NCI-H2029 treated with DMSO at 0.1 percent for 48 hours (cell line): ENCODE results near the gene SLC35F2.
"Not testable (repeated sequence)": the region's sequence is repeated elsewhere in the genome, so short reads cannot be mapped to it uniquely, and the experiment has no call there.

Experiments
- DNase-seq: peaks from one replicate; lab custom pipeline; 2025; lab: John Stamatoyannopoulos, UW

Gene SLC35F2

DNA sequence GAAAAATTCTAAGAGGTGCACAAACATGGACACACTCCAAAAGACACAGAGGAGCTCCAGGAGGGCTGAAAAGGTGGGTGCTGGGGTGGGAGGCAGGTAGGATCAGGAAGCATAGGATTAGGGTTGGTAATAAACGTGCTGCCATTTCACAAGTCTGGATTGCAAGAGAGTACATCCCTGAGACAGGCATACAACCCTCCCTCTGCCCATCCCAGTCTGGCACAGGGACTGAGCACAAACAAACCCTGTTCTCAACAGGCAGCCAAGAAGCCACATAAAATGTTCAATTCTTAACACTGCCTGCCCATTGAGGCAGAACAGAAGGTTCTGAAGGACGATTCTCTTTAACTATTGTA lies 18.5 kb downstream of the SLC35F2 start:
- no peak for DNase-seq

DNA sequence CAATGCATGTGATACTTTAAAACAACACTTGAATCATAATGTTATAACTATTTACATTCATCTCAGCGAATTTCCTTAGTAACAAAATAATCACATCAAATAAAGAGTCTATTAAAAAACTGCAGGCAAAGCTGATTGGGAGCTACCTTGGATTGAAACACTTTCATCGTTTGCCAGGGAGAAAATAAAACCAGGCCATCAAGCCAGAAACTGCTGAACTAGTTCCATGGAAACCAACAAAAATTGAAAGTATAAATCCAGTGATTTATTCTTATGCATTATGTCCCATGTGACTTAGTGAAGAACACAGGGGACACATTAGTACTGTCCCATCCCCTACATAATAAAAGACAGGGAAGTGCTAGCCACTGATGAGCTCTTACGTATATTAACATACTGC lies 21.7 kb downstream of the SLC35F2 start:
- no peak for DNase-seq

DNA sequence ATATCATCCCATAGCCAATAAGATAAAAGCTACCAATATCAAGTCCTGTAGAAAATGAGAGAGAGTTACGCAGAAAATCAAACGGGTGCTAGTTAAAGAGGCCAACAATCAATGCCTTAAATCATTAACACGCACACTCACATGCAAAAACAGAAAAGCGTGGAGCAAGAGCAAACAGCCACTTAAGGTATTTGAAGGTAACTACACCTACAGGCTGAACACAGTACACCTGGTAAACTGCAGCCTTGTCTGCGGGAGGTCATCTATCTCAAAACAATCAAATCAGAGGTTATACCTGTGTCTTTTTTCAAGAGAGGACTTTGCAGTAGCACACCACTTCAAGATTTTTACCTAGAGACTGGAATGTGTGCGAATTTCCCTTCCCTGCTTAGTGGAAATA lies 23.6 kb downstream of the SLC35F2 start:
- DNase-seq, result no peak

DNA sequence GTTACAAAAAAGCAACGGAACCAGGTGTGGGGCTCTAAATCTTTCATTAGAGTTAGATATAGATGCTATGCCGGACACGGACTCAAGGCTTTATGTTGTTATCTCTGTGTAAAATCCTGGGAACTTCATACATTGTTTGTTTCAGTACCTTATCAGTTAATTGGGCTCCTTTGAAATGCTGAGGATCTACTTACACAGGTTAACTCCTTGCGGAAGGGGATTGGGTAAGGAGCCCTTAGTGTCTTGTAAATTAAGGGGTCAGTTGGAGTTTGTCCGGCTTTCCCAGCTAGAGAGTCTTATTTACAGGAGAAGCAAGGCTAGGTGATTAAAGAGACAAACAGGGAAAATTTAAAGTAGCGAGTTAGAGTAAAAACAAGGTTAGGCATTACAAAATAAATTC lies 24.7 kb downstream of the SLC35F2 start:
- DNase-seq, result not testable (repeated sequence)

DNA sequence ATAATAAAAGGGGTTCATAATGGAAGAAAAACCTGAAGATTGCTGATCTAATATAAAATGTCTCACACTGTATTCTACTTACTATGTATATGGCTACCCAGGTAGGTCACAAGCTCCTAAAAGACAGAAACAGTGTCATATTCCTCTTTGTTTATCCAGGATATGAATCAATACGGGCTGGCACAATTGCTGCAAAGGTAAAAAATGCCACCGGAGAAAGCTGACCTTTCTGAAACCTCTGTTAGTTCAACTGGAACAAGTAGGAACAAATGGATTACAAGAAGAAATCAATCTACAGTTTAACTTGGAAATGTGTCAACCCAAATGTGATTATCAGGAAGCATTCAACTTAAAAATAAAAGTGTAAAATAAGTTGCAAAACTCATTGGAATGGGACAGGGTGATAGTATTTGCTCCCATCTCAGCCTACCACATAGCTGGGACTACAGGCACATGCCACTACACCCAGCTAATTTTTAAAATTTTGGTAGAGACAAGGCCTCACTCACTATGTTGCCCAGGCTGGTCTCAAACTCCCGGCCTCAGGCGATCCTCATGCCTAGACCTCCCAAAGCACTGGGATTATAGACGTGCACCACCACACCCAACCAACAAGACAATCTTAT lies 27.6 kb downstream of the SLC35F2 start:
- no peak for DNase-seq

DNA sequence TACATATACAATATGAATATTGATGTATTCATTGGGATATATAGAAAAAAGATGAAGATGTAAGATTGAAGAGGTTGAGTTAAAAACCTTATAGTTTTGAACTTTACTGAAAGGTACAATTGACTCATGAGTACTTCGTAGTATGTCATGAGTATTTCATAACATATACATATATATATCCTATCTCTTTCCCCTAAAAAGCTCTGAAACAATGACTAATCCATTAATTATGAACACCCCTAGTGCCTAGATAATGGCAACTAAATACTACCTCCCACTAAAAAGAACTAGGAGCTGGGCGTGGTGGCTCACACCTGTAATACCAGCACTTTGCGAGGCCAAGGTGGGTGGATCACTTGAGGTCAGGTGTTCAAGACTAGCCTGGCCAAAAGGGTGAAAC lies 31.5 kb downstream of the SLC35F2 start:
- DNase-seq, result no peak

DNA sequence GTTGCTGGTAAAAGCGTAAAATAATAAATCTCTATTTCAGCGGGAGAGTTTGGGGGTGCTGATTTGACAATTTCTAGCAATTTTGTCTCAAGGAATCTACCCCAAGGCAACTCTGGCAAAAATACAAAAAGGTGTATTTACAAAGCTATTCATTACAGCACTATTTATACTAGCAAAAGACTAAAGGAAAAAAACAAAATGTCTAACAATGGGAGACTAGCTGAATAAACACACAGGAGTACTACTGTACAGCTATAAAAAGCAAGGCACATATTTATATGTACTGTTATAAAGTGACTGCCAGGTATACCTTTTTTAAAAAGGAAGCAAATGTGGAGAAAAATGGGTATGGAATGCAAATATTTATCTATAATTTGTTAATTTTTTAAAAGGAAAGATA lies 32.7 kb downstream of the SLC35F2 start:
- DNase-seq, result no peak

DNA sequence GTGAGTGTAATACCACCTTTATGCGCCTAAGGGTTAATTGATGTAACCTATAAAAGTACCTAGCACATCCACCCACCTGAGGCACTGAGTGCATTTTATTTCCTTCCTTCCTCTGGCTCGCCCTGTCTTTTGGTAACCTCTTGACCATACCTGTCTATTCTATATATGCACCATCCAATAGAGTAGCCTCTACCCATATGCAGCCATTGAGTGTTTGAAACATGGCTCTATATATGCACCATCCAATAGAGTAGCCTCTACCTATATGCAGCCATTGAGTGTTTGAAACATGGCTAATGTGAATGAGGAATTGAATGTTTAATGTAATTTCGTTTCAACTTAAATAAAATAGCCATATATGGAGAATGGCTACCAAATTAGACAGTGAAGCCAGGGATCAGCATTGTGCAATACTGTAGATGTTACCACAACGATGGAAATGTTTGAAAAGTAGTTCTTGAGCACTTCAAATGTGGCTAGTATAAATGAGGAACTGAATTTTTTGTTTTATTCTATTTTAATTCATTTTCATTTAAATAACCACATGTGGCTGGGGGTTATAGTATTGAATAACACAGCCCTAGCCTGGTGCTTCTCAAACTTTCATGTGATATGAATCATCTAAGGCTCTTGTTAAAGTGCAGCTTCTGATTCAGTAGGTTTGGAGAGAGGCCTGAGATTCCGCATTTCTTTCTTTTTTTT lies 33.8 kb downstream of the SLC35F2 start:
- DNase-seq, result no peak

DNA sequence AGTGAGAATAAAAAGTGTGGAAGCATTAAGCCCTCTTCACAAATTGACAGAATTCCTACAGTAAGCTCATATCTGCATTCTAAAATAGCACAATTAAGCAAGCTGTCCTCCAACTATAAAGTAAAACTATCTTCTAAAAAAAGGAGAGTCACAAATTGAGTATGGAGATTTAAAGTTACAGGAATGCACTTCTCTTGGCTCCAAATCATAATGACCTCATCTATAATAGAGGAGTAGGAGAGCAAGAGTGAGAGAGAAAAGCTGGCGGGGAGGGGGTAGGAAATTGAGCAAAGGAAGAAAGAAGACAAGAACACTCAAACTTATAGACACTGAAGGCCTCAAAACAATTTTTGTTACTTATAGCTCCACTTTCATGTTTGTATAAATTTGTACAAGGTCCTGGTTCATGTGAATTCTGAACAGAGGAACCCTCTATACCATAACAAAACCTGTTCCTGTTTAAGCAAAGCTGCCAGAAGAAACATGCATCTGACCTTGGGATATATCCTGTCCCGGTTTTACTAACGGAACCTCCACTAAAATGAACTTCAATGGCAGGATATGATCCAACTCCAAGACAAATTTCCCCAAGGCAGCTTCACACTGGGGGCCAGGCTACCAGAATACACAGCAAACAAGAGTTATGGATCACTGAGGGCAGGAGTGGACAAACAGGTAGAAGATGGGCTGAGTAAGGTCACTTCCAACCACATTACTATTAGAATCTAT lies 37.2 kb downstream of the SLC35F2 start:
- no peak for DNase-seq

DNA sequence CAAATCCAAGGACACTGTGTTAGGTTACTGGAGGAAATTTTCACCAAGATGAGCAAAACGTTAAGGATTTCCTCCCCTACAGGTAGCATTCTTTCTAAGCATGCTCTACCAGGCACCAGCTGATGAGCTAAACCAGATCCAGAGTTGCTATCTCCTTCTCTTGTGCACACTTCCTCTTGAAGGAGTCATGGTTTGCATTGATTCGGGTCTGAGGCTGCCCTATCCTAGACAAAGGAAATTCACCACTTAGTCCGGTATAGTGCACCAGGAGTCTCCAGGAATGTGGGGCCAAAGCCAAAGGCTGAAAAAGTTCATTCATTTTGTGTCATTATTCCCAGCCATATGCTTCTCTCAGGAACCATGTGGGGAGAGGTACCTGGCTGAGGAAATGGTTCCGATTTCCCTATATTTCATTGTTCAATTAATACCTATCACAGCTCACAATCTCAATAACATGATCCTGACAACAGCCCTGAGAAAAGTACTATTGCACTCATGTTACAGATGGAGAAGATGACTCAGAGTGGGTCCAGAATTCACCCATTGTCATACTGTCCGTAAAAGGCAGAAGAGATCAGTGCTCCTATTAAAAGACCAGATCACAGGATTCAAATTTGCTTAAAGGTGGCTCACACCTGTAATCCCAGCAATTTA lies 39.1 kb downstream of the SLC35F2 start:
- DNase-seq, result no peak

DNA sequence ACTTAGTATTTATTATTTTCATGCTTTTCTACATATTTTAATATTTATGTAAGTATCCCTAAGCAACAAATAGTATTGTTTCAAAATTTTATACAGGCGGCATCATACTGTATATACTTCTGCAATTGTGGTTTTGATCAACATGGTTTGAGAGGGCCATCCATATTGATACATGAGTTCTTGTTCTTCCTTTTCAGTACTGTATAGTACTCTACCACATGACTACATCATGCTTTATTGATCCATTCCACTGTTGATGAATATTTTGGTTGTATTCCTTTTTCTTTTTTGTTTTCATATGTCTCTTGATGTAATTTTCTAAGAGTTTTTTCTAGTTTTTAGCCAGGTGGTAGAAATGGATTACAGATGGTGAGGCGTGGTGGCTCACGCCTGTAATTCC lies 40.1 kb downstream of the SLC35F2 start:
- no peak for DNase-seq

DNA sequence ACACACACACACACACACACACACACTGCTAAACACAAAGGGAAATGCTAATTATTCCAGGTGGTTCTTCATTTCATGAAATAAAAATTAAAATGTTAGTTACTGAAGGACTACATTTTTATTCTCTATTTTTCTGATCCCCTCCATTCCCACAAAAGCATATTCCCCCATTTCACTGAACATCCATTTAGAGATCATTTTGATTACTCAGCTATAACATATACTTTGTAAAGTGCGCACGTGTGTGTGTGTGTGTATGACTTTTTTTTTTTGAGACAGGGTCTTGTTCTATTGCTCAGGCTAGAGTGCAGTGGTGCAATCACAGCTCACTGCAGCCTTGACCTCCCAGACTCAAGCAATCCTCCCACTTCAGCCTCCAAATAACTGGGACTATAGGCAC lies 42.6 kb downstream of the SLC35F2 start:
- no peak for DNase-seq

DNA sequence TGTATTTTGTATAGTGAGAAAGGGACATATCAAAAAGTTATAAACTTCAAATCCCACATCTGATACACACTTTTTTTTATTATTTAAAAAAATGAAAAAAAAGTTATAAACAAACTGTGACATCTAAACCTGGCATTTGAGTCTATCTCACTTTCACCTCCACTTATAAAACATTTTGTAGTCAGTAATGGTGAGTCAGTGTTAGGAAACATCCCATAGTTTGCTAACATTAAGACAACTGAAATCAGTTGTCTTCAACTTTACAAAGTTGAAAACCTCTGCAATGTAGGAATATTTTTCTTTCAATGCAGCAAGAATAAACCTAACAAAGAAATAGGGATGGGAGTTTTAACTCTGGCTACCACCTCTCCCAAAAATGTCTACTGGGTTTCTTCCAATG lies 47.7 kb downstream of the SLC35F2 start:
- no peak for DNase-seq

DNA sequence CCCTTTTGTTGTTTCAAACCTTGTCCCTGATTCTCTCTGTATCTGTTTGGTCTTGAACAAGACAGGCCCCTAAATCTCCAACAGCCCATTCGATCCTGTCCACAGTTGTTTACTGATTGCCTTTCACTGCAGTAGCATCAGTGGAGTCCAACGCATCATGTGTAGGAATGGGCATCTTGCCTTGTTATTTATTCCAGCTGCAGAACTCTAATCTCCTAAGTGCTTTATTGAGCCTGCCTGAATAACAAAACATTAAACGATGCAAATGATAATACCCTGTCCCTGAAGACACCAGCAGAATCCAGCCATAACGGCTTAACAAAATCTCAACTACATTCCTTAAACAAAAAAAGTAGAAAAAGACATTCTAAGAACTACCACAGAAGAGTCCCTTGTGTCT lies 50.1 kb downstream of the SLC35F2 start:
- no peak for DNase-seq

DNA sequence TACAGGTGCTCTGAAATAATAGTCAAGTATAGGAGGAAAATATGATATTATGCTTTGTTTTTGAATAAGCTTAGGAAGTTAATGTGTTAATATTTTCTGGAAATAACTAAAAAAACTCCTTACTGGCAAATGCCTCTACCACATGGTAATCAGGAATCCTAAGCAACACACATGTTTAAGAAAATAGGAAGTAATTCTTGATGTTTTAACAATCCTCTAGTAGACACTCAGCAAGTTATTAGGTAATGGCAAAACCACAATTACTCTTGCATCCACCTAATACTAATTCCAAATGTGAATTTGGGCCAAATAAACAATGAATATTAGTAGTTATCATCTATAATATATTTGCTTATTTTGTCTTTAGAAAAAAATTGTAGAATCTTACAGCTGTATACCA lies 53.6 kb downstream of the SLC35F2 start:
- no peak for DNase-seq

DNA sequence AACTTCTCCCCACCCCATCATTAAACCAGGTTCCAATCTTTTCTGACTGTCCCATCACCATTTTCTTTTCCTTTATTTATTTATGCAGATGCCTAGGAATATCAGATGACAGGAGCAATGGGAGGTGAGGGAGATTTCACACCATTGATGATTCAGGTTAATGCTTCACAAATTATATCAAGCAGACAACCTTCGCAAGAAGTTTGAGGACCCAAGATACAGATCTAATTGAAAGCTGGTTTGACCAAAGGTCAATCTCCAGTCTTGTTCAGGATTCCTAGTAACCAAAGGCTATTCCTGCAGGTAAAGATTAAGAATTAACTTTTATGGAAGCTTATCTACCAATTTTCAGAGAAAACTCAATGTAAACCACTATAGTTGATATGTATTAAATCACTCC lies 54.4 kb downstream of the SLC35F2 start:
- DNase-seq, result no peak

DNA sequence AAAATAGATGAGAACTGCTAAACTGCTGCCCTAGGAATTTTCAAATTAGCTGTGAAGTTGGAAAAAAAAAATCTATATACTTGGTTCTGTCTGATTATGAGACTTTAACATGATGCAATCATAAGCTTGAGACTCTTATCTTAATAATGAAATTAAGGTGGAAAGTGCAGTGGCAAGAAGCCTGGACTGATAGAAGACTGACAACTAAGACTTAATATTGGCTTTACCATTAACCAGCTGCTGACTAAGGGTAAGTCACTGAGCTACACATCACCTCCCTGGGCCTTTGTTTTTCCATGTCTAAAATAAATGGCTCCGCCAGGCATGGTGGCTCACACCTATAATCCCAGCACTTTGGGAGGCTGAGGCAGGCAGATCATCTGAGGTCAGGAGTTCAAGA lies 56.9 kb downstream of the SLC35F2 start:
- no peak for DNase-seq

DNA sequence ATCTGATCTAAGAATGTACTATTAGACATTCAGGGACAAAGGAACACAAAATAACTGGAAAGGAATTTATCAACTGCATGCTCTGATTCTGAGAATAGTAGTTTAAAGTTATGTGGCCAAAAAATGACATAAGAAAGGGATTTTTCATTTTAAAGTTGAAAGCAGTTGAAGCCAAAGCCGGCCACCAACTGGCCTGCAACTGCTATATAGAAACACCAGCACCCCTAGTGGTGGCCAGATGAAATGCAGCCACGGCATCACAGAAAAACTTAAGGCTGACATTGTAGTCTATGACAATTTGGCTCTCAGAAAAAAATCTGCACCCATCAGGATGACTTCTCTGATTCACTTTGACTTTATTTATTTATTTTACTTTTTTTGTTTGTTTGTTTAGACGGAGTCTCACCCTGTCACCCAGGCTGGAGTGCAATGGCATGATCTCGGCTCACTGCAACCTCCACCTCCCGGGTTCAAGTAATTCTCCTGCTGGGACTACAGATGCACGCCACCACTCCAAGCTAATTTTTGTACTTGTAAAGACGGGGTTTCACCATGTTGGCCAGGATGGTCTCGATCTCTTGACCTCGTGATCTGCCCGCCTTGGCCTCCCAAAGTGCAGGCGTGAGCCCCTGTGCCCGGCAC lies 59.2 kb downstream of the SLC35F2 start:
- peak; percentile 43 for DNase-seq

DNA sequence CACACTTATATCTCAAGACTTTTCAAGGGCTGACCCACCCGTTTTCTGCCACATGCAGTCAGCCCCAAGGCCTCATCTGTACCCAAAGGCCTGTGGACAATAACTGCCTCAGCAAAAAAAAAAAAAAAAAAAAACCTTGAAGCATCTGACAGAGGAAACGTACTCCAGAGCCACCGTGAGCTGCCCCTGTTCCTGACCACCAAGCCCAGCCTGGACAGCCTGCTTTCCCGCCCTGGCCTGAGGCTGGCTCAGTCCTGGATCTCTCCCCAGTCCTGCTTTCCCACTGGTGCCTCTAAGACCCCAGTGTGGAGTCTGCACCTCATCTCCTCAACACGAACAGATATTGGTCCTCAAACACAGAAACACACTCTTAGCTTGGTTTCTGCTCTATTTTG lies 66.5 kb downstream of the SLC35F2 start:
- no peak for DNase-seq

DNA sequence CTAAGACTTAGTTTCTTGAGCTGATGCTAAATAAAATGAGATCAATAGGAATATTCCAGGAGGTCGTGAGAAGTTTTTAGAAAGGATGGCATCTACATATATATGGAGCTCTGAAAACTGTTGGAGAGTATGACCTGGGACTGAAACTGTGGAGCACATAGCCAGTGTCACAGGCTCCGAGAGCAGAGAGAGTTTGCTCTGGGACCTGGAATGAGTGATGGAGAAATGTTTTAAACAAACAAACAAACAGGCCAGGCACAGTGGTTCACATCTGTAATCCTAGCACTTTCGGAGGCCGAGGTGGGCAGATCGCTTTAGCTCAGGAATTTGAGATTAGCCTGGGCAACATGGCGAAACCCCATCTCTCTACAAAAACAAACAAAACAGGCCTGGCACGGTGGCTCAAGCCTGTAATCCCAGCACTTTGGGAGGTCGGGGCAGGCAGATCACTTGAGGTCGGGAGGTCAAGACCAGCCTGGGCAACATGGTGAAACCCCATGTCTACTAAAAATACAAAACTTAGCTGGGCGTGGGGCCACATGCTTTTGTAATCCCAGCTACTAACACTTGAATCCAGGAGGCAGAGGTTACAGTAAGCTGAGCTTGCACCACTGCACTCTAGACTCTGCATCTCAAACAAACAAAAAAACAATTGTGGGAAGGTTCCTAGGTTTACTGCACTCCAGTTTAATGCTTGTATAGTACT lies 67.1 kb downstream of the SLC35F2 start:
- DNase-seq, result no peak

DNA sequence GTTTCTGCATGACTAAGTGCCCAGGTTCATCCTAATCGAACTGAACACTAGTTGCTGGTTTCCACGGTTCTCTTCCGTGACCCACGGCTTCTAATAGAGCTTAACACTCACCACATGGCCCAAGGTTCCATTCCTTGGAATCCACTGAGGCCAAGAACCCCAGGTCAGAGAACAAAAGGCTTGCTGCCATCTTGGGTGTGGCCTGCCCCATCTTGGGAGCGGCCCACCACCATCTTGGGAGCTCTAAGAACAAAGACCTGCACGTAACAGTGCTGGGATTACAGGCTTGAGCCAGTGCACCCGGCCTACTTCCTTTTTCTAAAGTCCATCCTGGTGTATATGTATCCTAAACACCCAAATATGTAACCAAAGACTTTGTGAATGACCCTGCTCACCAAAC lies 68.8 kb downstream of the SLC35F2 start:
- DNase-seq, result no peak

DNA sequence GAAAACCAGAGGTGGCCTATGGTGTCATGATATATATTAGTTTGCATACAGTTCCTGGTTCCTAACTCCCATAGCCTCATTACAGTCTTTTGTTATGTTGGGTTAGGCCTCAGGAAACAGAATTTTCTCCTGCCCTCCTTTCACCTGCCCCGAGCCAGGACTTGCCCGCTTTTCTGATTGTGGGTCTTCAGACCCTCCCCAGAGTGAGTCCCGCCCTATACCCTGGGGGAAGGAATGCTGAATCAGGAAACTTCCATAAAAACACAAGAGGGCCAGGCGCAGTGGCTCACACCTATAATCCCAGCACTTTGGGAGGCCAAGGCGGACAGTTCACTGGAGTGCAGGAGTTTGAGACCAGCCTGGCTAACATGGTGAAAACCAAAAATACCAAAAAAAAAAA lies 70.9 kb downstream of the SLC35F2 start:
- DNase-seq, result no peak
